Ovary (tissue), 10 donors: ENCODE data around the gene OVOL1. TPM values are rescaled to one million over a fixed set of nuclear protein-coding genes. Genes with fewer than 3 reads are reported as not detected.
A peak's percentile ranks its signal among the peaks of the same experiment; 100 is the strongest.

Experiments
- DNase-seq, 5 donors: peaks; one replicate each; pipeline ENCODE4 v3.0.0-alpha.2; 2019 to 2020
- H3K27ac ChIP-seq, 2 donors: fragments of 200-600 bp; one replicate each; pipeline versions ENCODE4 v1.5.1 to v1.8.0; 2019 to 2022
- H3K27me3 ChIP-seq: fragments of 200-600 bp; one replicate; pipeline ENCODE4 v1.8.0; 2022
- H3K36me3 ChIP-seq: fragments of 200-600 bp; sonication (generic); one replicate; pipeline ENCODE4 v1.5.1; 2019
- H3K4me1 ChIP-seq: one replicate; pipeline ENCODE4 v1.8.1; 2013; ENCODE audit warnings: mild to moderate bottlenecking, moderate library complexity; ENCODE audit not compliant: insufficient read depth
- H3K4me3 ChIP-seq: fragments of 200-600 bp; sonication (generic); one replicate; pipeline ENCODE4 v1.5.1; 2017
- H3K9me3 ChIP-seq, 2 donors: fragments of 200-600 bp in 1 of 2; sonication (generic) in 1 of 2; one replicate each; pipeline versions ENCODE4 v1.5.1 to v1.8.1; 2013 to 2019; ENCODE audit warnings: mild to moderate bottlenecking in 1 of 2, moderate library complexity in 1 of 2
- CTCF ChIP-seq, 3 donors: fragments of 450-650 bp in 2 of 3; fragments of 200-600 bp in 1 of 3; IDR thresholded peaks; one replicate each; pipeline versions ENCODE4 v1.5.1 to v1.8.0; 2016 to 2022; ENCODE audit warnings: antibody characterized with exemption in 3 of 3, mild to moderate bottlenecking in 1 of 3
- EP300 ChIP-seq: sonication (generic); formaldehyde crosslinking; IDR thresholded peaks from one replicate; pipeline ENCODE4 v1.6.1; 2017; ENCODE audit warnings: antibody characterized with exemption
- POLR2A ChIP-seq: fragments of 450-650 bp; IDR thresholded peaks from one replicate; pipeline ENCODE4 v1.6.1; 2017; ENCODE audit warnings: antibody characterized with exemption, mild to moderate bottlenecking, moderate library complexity
- WGBS, 3 donors: extraction: QIAGEN DNeasy Blood & Tissue Kit in 1 of 3; methylation state at CpG; one replicate each; pipeline versions ENCODE4 v1.1.5 to v1.1.7; 2013 to 2017; 5-methylcytosine and 5-hydroxymethylcytosine counted together
- intact Hi-C, 4 donors: fragments of 100-400 bp; cut with DNase I; formaldehyde crosslinking; loops; one replicate each; pipeline versions ENCODE4 v1.11.0 to v1.15.1; 2022 to 2023
- long read RNA-seq, 3 donors: library from polyadenylated mRNA in 2 of 3; unstranded in 2 of 3; transcript quantifications; one replicate each; pipeline ENCODE4 v2.0.0 and lab custom pipeline, GENCODE V29; 2021 to 2026
- polyA plus RNA-seq, 2 donors: library from polyadenylated mRNA; stranded (reverse); fragments of 200-250 nt in 1 of 2; fragments of 350-450 nt in 1 of 2; fragmentation: Illumina TruSeq in 1 of 2; extraction: RNeasy Lipid Tissue Mini Kit (QIAGEN cat#74804) in 1 of 2; gene quantifications; one replicate each; pipeline ENCODE4 v1.2.3, GENCODE V29; 2013 to 2014
- total RNA-seq, 7 donors: library from RNA; depleted of rRNA in 2 of 7; stranded (reverse); fragments of >200 nt in 2 of 7; fragmentation: NEBNext Ultra II Directional in 3 of 7; extraction: Animal tissue kit (Norgen Biotek cat#: 25700) in 3 of 7; gene quantifications; one replicate each; pipeline versions ENCODE4 v1.1.0 to v1.2.4, GENCODE V29; 2016 to 2023
- donor health status: DM: no; HTN: no; CAD: no; lungs with moderate emphysema.
- donor health status: DM: no; HTN: no; CAD: no.
- donor health status: Bipolar disorder and iron deficiency.
- donor health status: DM: yes; HTN: yes; CAD: no.
- donor health status: DM: no; HTN: no; CAD: no.
- donor health status: DM: yes; HTN: yes; CAD: no.

OVOL1 gene
- total RNA-seq = 1 to 10 TPM in 1 of 7 donors, under 1 TPM in 2, not detected in 4; 0.24 to 3.6 (median 0.31) TPM
- not detected for polyA plus RNA-seq
- long read RNA-seq, donor 1 = 0 reads
- long read RNA-seq, donor 2 = 0 reads
- long read RNA-seq, donor 3 = 0 reads

DNA sequence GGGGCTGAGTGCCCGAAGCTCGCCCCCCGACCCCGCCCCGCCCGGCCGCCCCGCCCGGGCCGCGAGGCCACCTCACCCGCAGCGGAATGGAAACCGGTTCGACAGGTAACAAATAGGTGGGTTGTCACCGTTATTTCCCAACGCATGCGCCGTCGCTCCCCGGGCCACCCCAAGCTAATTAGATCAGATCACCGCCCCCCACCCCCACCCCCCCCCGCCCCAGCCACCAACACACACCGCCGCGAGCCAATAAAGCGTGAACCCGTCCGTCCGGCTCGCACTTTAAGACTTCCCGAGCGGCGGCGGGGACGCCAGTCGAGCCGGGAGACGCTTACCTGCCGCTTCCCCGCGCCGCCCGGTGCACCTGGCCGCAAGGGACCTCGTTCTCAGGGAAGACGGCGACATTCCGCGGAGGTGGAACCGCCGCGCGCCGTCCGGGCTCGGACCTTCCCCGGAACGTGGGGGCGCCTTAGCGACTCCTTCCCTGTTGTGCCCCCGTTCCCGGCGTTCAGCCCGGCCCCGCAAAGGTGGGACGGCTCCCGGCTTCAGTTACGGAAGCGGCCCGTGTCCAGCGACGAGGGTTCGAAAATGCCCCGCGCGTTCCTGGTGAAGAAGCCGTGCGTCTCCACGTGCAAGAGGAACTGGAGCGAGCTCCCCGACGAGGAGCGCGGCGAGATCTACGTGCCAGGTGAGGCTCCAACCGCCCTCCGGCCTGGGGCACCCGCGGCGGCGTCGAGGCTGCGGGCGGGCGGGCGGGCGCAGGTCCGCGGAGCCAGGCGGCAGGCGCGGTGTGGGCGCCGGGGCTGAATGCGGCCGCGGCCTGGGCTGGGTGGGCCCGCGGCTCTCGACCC, at the start of gene OVOL1:
Gene OVOL1, plus strand, starts transcription at position 278 of the 851 bp plus-strand sequence. Its CDS starts 311 bp downstream, at position 589.
- intact Hi-C loops = no loop called here
- no peak for DNase-seq
- peaks cover 3% of the 10 kb centered on the region for H3K27me3 ChIP-seq
- H3K27ac ChIP-seq = no peak within 1 kb of the TSS
- TF ChIP-seq POLR2A (no peak), CTCF (IDR thresholded peaks at IDR 0.05) (no peak), EP300 (no peak)
- H3K4me1 ChIP-seq = peaks cover 2% of the 10 kb centered on the region
- no peaks in the 10 kb centered on the region for H3K9me3 ChIP-seq
- 0 to 1% (median 1%) methylated on average over 70 to 112 of the region's 112 CpGs for WGBS, 3 donors
- no peaks in the 10 kb centered on the region for H3K36me3 ChIP-seq
- peak within 1 kb of the TSS; percentile 22 for H3K4me3 ChIP-seq

DNA sequence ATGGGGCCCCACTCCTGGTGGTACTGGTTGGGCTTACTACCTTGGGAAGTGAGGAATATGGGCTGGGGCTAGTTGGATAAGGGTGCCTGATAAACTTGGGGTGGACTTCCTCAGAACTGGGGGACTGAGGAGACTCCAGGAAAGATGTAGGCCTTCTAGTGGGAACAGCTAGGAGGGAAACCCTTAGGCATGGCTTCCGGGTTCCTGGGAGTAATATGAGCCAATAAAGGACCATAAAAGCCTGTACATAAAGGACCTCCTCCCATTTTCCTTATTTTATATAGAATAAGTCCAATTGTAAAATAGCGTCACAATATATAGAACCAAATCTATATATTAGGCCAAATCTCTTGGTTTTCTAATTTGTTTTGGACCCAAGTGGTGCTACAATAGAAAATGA, 47.8 kb upstream of the OVOL1 start:
- Histone ChIP-seq H3K27me3 (no peaks in the 10 kb centered on the region), H3K36me3 (no peaks in the 10 kb centered on the region), H3K27ac (no peak overlapping the region), H3K9me3 (no peaks in the 10 kb centered on the region), H3K4me3 (no peak overlapping the region), H3K4me1 (no peaks in the 10 kb centered on the region)
- no peak for TF ChIP-seq EP300
- TF ChIP-seq CTCF (IDR thresholded peaks at IDR 0.05) = no peak
- TF ChIP-seq POLR2A = no peak
- intact Hi-C loops = no loop called here
- 80 to 92% (median 83%) methylated on average over 2 of the region's 2 CpGs for WGBS, 3 donors
- no peak for DNase-seq

DNA sequence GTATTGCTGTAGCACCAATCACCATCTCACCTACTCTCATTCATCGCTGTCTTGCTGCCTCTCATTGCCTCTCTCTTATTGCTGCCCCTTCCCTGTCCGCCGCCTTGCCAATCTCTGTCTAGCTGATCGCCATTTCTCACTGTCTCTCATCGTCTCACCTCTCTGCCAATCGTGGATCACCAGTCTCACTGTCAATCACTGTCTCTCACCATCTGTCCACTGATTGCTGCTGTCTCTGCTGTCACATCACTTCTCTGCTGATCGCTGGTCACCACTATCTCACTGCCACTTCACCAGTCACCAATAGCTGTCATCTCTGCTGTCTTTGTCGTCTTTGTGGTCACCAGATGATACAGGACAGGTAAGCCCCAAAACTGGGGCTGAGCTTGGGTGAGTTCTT, 45.7 kb upstream of the OVOL1 start:
- intact Hi-C loops = no loop called here

DNA sequence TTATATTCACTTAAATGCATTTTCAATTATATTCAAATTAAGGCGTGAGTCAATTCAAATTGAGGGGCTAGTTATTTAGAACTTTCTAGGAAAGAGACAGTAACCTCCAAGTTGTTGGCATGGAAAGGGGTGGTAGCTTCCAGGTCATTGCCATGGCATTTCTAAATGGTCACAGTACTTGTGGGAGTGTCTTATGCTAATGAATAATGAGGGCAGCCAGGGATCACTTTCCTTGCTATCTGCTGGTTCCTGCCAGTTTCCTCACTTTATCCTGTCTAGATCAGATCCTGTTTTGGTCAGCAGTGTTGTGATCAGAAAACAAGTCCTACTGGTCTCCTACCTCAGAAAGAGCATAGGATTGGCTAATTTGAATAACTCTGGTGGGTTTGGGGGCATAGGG, 44.5 kb upstream of the OVOL1 start:
- no peak overlapping the region for H3K27ac ChIP-seq
- DNase-seq = no peak
- TF ChIP-seq EP300 (no peak), CTCF (IDR thresholded peaks at IDR 0.05) (no peak), POLR2A (no peak)
- H3K4me3 ChIP-seq = no peak overlapping the region
- H3K4me1 ChIP-seq = no peaks in the 10 kb centered on the region
- no peaks in the 10 kb centered on the region for H3K9me3 ChIP-seq
- H3K27me3 ChIP-seq = no peaks in the 10 kb centered on the region
- no peaks in the 10 kb centered on the region for H3K36me3 ChIP-seq
- intact Hi-C loops = no loop called here
- WGBS, 3 donors = 75 to 95% (median 85%) methylated on average over 1 of the region's 1 CpG

More for the DNA sequence above, 45.7 kb upstream of the OVOL1 start:
- WGBS, 3 donors = 79 to 89% (median 84%) methylated on average over 8 of the region's 8 CpGs
- H3K27me3 ChIP-seq = no peaks in the 10 kb centered on the region
- H3K36me3 ChIP-seq = no peaks in the 10 kb centered on the region
- no peaks in the 10 kb centered on the region for H3K4me1 ChIP-seq
- DNase-seq = no peak
- no peaks in the 10 kb centered on the region for H3K9me3 ChIP-seq
- TF ChIP-seq POLR2A (no peak), EP300 (no peak), CTCF (IDR thresholded peaks at IDR 0.05) (no peak)
- H3K4me3 ChIP-seq = no peak overlapping the region
- H3K27ac ChIP-seq = no peak overlapping the region
